UCSD-AML1 (cell line): ENCODE measurements around the gene KDM5B.
"Not testable (repeated sequence)": the region's sequence is repeated elsewhere in the genome, so short reads cannot be mapped to it uniquely, and the experiment has no call there.

Source experiments
- DNase-seq: peaks from one replicate; lab custom pipeline; 2025; ENCODE audit not compliant: unreplicated experiment; lab: John Stamatoyannopoulos, UW

Gene KDM5B

DNA sequence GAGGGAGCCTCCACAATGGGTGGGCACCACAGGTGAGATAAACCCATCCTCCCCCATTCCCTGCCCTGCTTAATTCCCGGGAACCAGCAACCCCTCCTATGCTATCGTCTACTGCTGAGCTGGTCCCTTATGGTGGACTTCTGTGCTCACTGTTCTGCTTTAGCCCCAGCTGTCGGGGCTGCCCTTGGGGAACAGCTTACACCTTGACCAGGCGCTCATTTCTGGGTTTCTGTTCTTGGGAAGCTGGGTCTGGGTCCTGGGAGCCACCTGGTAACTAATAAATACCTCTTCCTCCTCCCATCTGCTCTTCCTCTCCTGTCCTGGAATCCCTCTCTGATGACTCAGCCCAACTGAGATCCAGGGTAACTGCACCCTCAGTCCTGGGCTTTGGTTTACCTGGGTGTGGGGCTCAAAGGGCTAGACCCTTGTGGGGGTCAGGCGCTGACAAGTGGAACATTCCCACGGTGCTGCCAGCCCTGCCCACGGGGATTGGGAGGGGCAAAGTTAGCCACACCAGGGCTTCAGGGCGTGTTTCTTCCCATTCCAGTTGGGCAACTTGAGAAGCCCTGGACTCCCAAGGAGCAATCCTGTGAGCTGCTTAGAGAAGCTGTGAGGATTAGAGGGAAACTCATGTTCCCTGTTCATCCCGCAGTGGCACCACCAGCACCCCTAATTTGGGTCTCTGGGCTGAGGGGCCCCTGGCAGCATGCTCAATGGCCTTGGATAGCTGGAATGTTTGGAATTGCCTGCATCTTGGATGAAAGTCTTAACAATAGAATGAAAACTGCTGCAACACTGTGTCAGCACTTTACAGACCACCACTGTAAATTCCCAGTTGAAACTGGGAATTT, 4.2 kb upstream of the KDM5B start:
- no peak for DNase-seq

DNA sequence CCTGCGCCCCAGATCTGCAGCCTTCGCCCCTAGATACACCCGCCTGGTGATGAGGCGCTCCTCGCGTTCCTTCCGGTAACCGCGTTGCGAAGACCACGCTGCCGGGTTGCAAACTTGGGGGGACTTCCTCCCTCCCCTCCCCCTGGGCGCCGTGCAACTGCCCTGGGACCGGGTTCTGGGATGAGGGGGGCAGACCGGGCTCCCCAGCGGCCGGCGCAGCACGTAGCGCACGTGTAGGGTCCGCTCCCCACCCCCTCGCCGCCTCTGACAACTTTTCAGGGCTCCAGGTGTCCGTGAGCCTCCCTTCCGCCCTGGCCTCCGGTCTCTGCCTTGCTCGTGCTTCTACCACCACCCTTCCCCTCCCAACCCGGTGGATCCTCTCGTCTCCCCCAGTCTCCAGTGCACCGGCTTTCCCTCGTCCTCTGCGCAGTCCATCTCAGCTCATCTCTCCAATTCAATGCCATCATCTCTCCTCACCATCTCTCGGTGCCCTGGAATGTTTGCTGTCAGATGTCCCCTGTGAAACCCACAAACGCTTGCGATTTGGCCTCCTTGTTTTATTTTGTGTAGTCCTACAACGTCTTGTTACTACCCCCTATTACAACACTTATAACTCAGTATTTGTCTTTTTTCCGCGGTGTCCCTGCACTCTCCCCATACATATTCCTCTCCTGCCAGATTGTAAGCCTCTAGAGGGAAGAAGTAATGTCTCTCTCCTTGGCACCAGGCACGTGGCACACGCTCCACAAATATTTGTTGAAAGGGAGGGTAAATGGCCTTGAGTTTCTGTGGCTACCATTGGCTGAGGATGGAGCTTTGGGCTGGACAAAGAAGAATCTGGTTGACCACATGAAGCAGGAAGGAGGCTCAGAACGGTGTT, 3.3 kb upstream of the KDM5B start:
- no peak for DNase-seq

DNA sequence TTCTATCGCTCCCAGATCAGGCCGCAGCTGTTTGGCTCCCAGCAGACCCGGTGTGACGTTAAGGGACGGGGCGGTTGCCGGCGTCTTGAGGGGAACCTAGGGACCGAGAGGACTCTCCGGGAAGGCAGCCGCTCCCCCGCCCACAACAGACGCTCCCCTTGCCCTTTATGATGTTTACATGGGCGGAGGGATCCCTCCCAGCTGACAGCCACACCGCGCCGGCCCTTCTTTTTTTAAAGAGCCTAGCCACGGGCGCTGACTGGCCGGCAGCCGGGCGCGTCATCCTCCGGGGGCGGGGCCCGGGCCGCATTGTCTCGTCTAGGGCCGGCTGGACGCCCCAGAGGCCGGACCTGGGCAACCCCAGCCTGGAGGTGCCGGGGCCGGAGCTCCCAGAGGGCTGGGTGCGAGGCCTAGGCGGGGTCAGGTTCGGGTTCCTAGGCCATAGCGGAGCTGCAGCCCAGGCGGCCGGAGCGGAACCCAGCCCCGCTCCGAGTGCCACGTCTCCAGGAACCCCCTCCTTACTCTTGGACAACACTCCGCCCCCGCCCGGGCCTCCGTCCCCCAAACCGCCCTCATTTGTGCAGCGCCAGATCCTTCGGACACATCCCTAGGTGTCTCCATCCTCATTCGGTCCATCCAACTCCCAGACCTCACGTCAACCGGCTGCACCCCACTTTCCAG, 2.5 kb upstream of the KDM5B start, which contains the start of gene PCAT6:
PCAT6 (plus strand) TSS at position 340 of the 681 bp plus-strand sequence.
- peak; percentile 94 for DNase-seq

DNA sequence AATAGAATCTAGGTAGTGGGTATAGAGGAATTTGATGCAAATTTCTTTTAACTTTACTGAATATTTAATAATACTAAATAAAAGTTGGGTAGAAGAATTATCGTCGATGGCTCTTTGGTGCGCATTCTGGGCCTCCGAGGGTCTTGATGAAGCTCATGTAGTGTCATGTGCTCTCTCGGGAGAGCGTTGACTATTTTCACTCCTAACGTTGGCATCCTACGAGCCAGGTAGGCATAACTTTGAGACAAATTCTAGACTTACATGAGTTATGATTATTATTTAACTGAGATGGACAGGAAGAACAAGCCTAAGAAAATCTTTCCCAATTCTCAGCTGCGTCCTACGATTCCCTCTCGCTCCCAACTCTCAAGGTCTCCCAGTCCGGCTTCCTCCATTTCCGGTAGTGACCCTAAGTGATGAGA, 2.0 kb upstream of the KDM5B start:
- no peak for DNase-seq

DNA sequence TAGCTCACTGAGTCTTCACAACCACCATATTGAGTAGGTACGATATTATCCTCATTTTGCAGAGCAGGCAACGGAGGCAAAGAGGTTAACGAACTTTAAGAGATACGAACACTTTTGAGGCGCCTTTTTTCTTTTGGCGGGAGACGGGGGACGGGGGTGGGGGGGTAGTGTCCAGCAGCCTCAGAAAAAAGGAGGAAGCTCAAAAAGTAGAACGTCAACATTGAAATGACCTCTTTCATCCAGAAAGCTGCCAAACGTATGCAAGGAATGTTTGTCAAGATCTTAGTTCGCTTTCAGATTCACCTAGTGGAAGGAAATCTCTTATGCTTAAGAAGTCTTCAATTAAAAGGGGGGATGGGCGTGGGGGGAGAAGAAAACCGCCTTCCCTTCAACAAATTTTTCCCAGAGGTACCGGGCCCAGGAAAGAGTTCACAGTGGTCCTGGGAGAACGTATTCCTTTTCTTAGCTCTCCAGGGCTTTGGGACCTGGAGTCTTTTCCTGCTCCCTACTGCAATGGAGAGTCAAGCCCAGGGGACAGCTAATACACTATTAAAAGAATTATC, 1.5 kb upstream of the KDM5B start:
- DNase-seq: no peak

DNA sequence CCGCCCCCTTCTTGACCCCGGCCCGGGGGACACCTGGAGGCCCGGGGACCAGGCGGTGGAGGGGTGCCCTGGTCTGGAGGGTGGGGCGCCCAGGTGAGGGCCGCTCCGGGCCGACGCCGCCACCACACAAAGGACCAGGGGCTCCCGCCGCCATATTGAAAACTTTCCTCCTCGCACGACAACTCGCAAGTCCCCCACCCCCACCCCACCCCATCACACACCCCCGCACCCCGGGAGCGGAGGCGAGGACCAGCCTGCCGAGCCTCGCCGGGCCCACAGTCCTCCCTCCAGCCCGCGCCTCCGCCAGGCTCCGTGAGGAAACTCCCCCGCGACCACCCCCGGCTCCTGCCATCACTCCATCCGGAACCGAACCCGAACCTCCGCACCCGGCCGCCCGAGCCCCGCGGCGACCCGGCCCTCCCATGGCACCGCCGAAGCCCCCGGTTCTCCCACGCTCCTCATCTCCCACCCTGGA, 733 bp downstream of the KDM5B start:
- DNase-seq: peak; percentile 41

DNA sequence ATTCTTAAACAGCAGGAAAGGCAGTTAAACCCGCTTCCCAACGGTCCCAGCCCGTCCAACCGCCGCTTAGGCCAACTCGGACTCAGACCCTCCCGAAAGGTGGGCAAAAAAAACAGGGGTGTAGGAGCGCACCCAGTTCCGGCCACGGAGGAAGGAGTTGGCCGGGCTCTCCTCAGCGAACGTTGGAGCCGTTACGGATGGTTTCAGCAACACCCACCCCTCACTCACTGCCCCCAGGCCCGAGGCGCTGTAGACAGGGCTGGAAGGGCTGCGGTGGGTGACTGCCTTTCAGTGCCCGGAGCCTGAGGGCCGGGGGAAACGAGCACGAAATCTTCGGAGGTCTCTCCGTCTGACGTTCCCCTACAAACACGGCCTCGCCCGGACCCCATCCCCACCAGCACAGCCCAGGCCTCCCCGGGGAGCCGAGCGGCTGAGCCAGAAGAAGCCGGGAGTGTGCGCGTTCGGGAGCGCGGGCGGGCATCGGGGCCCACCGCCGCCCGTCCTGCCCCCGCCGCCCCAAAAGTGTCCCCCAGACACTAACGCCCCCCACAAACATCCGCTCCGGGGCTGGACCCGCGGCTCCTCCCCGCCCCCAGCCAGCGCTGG, 1.3 kb downstream of the KDM5B start:
- DNase-seq: peak; percentile 48

DNA sequence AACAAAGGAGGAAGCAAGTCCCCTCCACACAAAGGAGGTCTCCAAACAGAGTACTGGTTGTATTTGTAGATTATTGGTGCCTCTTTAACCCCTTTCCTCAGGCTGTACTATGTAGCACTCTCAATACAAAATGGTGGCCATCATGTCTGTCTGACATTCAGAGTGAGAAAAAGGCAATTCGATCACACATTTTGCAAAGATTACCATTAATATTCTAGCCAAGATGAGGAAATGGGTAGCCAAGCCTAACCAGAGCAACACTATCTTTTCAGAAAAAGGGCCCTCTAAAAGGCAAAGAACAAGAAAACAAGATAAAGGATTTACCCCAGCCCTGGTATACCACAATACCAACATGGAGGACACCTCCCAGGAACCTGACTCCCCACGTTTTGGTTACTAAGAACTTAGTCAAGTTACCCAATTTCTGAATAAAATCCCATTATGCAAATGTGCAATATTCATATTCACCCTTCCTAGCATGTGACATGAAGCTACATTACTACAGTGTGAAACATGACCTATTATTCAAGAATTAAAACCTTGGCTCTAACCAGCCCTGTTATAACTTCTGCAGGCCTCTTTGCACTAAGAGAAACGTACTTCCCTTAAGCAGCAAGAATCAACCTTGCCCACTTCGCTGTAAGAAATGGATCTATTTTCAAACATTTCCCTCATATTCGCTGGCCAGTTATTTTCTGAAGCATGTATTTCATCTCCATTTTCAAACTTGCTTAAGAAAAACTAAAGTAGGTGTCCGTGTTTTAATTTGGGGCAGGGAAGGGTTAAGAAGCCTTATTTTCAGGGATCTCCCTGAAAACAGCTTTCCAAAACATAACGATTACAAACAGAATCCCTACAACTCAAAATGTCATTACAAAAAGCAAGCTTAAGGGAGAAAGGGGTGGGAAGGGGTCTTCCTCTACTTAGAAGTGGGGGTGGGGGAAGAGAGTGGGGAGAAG, 2.1 kb downstream of the KDM5B start:
- DNase-seq: no peak

DNA sequence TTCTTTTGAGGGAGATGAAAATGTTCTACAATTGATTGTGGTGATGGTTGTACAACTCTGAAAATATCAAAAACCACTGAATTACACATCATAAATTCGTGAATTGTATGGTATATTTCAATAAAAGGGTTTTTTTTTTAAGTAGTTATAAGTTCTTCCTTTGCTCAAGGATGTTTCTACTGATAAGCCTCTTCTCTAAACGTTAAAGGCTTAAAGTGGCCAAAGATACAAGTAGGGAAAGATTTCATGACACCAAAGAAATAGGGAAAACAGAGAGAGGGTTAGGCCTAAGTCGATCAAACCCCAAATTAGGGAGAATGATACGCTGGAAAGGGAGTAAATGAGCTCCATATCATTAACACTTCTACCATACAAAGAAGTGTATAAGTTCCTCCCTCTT, 4.1 kb downstream of the KDM5B start:
- DNase-seq: no peak

DNA sequence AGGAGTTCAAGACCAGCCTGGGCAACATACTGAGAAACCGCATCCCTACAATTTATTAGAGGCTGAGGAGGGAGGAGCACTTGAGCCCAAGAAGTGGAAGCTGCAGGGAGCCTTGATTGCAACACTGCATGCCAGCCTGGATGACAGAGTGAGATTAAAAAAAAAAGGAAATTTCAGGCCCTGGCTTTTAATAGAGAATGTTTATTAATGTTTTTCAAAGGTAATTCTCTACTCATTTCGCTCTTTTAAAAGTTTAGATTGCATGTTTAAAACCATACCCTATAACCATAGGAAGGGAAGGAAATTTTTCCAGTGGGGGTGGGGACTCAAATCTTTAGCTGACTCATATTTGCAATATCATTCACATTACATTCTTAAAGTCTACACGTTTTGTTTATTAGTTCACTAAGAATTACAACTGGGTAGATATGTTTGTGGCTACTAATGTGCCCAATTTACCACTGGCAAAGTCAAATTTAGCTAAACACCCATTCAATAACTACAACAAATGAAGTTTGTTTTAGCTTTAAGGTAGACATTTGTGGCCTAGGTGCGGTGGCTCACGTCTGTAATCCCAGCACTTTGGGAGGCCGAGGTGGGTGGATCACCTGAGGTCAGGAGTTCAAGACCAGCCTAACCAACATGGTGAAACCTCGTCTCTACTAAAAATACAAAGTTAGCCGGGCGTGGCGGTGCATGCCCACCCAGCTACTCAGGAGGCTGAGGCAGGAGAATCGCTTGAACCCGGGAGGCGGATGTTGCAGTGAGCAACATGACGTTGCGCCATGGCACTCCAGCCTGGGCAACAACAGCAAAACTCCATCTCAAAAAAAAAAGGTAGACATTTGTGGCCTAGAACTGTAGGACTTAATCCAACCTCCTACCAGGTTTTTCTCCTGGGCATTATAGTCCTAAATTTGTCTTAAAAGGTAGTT, 5.0 kb downstream of the KDM5B start:
- DNase-seq: no peak

DNA sequence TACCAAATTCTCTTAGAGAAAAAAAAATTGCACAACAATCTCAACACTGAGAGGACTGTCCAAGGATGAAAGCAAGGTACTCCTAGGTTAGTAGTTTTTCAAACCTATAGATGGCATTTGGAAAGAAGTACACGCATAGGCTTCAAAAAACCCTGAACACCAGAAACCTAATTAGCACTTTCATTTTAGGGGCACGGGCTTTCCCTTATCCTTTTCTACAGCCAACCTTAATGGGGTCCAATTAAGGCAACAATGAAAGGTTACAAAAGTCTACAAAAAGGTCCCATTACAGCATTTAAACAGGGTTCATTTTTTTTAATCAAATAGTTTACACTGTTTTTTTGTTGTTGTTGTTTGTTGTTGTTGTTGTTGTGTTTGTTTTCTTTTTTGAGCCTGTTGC, 6.2 kb downstream of the KDM5B start:
- no peak for DNase-seq

DNA sequence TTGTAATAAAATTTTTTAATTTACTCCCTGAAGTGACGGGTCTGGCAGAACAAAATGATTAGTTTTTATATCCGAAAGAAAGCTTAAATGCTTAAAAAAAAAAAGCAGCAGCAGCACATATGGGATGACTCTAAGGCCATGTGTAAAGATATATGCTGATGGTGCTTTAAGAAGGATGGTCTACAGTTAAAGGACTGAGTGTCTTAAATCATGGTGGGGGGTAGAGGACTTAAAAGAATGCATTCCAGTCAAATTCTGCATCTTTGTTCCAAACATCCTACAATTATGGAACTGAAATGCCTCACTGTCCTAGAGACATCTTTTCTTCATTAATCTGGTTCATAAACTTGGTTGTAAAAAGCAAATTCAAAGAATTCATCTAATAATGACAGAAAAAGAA, 7.0 kb downstream of the KDM5B start:
- no peak for DNase-seq

DNA sequence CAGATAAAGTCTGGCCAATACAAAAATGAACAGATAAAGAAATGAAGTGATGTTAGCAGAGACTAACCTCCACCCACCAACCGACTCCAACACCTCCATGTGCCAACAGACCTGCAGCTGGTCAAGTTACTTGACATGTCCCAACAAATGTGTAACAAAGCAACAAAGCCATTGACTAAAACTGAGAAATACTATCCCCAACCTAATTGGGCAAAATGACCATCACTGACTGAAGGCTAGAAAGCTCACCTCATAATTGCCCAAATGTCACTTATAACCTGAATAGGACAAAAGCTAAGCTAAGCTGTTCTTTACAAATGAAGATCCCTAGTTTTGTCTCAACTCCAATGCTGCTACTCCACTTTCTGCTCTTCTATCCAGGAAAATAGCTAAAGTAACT, 7.5 kb downstream of the KDM5B start:
- no peak for DNase-seq

DNA sequence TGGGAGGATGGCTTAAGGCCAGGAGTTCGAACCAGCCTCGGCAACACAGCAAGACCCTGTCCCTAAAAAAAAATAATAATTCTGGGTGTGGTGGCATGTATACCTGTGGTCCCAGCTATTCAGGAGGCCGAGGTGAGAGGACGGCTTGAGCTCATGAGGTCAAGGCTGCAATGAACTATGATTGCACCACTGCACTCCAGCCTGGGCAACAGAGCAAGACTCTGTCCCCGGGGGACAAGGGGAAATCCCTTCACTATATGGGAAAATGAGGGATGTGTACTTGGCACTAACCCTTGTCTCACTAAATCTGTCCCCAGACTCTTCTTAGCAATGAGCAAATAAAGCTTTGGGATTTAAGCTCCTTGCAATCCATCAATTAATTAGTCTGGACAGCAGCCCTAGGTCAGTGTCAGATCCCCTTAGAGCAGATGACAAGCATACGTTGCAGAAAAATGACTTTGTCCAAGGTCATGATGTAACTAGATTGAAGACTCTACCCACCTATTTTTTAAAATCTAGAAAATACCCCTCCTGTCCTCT, 9.4 kb downstream of the KDM5B start:
- no peak for DNase-seq

DNA sequence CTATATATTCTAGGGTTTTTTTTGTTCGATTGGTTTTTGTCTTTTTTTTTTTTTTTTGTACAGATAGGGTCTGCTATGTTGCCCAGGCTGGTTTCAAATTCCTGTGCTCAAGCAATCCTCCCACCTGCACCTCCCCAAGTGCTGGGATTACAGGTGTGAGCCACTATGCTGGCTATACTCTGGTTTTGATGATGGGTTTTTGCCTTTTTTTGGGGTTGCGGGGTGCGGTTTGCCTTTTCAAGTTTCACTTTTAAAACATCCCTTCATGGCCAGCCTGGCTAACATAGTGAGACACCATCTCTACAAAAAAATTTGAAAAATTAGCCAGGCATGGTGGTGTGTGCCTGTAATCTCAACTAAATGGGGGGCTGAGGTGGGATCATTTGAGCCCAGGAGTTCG, 10.0 kb downstream of the KDM5B start:
- no peak for DNase-seq

DNA sequence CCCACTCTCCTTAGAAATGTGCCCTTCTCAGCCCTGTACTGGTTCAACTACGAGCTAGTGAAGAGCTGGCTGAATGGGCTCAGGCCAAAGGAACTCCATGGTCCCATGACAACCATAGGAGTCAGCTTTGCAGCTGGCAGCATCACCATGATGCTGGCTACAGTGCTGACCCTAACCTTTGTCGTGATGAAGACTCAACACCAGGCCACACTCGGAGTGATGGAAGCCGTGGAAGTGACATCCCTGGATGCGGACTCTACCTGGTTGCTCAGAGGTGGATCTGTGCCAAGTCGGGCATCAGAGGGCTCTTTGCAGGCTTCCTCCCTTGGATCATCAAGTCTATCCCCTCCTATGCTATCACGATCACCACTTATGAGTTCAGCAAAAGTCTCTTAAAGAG, 11.6 kb downstream of the KDM5B start:
- no peak for DNase-seq

DNA sequence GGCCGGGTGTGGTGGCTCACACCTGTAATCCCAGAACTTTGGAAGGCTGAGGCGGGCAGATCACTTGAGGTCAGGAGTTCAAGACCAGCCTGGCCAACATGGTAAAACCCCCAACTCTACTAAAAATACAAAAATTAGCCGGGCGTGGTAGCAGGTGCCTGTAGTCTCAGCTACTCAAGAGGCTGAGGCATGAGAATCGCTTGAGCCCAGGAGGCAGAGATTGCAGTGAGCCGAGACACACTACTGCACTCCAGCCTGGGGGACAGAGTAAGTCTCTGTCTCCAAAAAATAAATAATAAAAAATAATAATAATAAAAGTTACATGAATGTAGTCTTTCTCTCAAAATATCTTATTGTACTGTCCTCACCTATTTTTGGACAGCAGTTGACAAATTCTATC, 13.3 kb downstream of the KDM5B start:
- DNase-seq: not testable (repeated sequence)
